ENCODE data around the gene IRS1.

Gene IRS1

DNA sequence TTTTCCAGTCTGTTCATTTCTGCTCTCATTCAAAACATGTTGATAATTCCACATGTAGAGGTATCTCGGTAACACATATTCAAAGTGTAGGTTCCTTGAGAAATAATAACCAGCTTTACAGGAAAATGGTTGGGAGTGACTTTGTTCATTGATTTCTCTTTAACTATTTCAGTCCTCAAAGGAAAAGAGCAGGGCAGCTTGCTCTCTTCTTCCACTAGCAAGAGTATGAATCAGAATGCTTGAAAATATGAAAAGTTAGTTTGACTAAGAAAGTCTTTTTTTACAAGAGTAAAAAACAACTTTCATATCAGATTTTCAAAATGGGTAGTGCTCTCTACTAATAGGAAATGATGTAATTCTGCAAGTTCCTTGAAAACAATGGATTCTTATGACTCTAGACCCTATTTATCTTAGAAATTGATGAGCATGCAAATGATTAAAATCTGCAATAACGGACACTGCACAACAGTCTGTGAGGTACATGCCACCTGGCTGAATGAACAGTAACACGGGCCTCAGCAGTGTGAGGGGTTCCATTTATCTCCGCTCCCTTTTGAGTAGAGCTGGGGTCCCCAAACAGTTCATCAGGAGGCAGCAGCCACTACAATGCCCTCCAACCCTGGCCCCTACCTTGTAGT is 65.6 kb downstream of the IRS1 start:
- no peak for DNase-seq (ENCODE audit: low read depth)
- TF ChIP-seq, protein P1, sequence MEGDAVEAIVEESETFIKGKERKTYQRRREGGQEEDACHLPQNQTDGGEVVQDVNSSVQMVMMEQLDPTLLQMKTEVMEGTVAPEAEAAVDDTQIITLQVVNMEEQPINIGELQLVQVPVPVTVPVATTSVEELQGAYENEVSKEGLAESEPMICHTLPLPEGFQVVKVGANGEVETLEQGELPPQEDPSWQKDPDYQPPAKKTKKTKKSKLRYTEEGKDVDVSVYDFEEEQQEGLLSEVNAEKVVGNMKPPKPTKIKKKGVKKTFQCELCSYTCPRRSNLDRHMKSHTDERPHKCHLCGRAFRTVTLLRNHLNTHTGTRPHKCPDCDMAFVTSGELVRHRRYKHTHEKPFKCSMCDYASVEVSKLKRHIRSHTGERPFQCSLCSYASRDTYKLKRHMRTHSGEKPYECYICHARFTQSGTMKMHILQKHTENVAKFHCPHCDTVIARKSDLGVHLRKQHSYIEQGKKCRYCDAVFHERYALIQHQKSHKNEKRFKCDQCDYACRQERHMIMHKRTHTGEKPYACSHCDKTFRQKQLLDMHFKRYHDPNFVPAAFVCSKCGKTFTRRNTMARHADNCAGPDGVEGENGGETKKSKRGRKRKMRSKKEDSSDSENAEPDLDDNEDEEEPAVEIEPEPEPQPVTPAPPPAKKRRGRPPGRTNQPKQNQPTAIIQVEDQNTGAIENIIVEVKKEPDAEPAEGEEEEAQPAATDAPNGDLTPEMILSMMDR (conservative IDR thresholded peaks at IDR 0.05; ENCODE audit: control insufficient read depth, insufficient read depth, low read depth, low read length), result no peak

DNA sequence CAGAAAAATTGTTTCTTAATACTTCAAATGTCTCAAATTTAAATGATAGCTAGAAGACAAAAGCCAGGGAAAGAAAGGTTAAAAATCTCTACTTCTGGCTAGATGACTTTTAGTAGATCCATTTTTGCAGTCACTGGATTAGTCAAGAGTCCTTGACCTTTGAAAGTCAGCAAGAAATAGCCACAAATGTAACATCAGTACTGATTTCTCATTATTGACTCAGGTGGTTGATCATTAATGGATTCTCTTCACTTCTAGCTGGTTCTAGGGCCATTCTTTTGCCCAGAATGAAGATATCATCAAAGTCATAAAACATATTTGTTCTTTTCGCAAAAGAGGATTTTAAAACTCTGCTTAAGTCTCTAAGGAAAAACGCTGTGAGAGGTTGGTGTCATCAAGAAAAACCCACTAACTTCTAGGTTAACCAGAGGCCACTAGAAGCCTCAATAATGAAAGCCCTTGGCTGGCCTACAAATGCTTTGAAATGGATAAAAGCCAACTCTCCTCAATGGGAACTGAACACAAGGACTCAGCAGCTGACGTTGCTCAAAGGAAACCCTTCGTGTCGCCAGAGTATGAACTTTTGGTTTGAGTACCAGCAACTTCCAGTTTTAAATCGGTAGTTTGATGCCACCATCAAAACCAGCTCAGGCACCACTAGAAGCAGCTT is 66.3 kb downstream of the IRS1 start:
- DNase-seq (ENCODE audit: low read depth), result peak; percentile 31
- no peak overlapping the region for H3K4me3 ChIP-seq (ENCODE audit: control insufficient read depth, low read depth, low read length)
- TF ChIP-seq, protein P1 (conservative IDR thresholded peaks at IDR 0.05; ENCODE audit: control insufficient read depth, insufficient read depth, low read depth, low read length), result no peak

More for the DNA sequence above, 65.6 kb downstream of the IRS1 start:
- no peak overlapping the region for H3K4me3 ChIP-seq (ENCODE audit: control insufficient read depth, low read depth, low read length)

GRCh38 chr2:226732478-226733188 is 67.0 kb downstream of the IRS1 start:
- TF ChIP-seq, protein P1 (conservative IDR thresholded peaks at IDR 0.05; ENCODE audit: control insufficient read depth, insufficient read depth, low read depth, low read length), result no peak
- DNase-seq (ENCODE audit: low read depth), result no peak
- H3K4me3 ChIP-seq (ENCODE audit: control insufficient read depth, low read depth, low read length), result no peak overlapping the region

GRCh38 chr2:226730481-226730880 is 69.1 kb downstream of the IRS1 start:
- DNase-seq (ENCODE audit: low read depth), result peak; percentile 28
- TF ChIP-seq, protein P1 (conservative IDR thresholded peaks at IDR 0.05; ENCODE audit: control insufficient read depth, insufficient read depth, low read depth, low read length), result no peak
- no peak overlapping the region for H3K4me3 ChIP-seq (ENCODE audit: control insufficient read depth, low read depth, low read length)

GRCh38 chr2:226728996-226729395 is 70.6 kb downstream of the IRS1 start:
- TF ChIP-seq, protein P1 (conservative IDR thresholded peaks at IDR 0.05; ENCODE audit: control insufficient read depth, insufficient read depth, low read depth, low read length), result no peak
- no peak for DNase-seq (ENCODE audit: low read depth)
- H3K4me3 ChIP-seq (ENCODE audit: control insufficient read depth, low read depth, low read length), result no peak overlapping the region

- H3K4me3 ChIP-seq (ENCODE audit: control insufficient read depth, low read depth, low read length), result no peak overlapping the region
- TF ChIP-seq, protein P1 (conservative IDR thresholded peaks at IDR 0.05; ENCODE audit: control insufficient read depth, insufficient read depth, low read depth, low read length), result no peak
Observed at GRCh38 chr2:226727251-226727650, 72.4 kb downstream of the IRS1 start.

More at GRCh38 chr2:226727251-226727650, 72.4 kb downstream of the IRS1 start:
- no peak for DNase-seq (ENCODE audit: low read depth)
